CD14-positive monocyte (primary cell): ENCODE data around the gene ALDH1L2. TPM values are rescaled to one million over a fixed set of nuclear protein-coding genes. Genes with fewer than 3 reads are reported as not detected.
A peak's percentile ranks its signal among the peaks of the same experiment; 100 is the strongest.

Experiments
- DNase-seq, 3 donors: peaks; one replicate each; pipeline ENCODE4 v3.0.0-alpha.2; 2011 to 2022
- H2AFZ ChIP-seq: 2 replicates; pipeline ENCODE4 v1.6.0; 2012; ENCODE audit warnings: mild to moderate bottlenecking, low read depth, low read length, inconsistent platforms; ENCODE audit not compliant: insufficient read depth, poor library complexity, severe bottlenecking
- H3K27ac ChIP-seq, 2 donors: 1 replicate in 1 of 2; 2 replicates in 1 of 2; pipeline ENCODE4 v1.5.1; 2012 to 2013; ENCODE audit warnings: low read length in 2 of 2, control low read depth in 1 of 2, inconsistent platforms in 1 of 2, low read depth in 1 of 2, mild to moderate bottlenecking in 1 of 2
- H3K27me3 ChIP-seq, 2 donors: one replicate each; pipeline versions ENCODE4 v1.6.0 to v1.6.1; 2011 to 2013; ENCODE audit warnings: low read length in 2 of 2; ENCODE audit not compliant: control insufficient read depth in 2 of 2, insufficient read depth in 2 of 2
- H3K36me3 ChIP-seq, 2 donors: replicated peaks in 1 of 2; 1 replicate in 1 of 2; 2 replicates in 1 of 2; pipeline versions ENCODE4 v1.5.1 to v1.6.1; 2012 to 2013; ENCODE audit warnings: low read length in 2 of 2, control low read depth in 1 of 2, inconsistent platforms in 1 of 2, mild to moderate bottlenecking in 1 of 2; ENCODE audit not compliant: insufficient read depth in 2 of 2, control insufficient read depth in 1 of 2
- H3K4me1 ChIP-seq, 2 donors: 1 replicate in 1 of 2; 2 replicates in 1 of 2; pipeline versions ENCODE4 v1.5.1 to v1.6.1; 2012 to 2013; ENCODE audit warnings: low read length in 2 of 2, control low read depth in 1 of 2, inconsistent platforms in 1 of 2, mild to moderate bottlenecking in 1 of 2, moderate library complexity in 1 of 2; ENCODE audit not compliant: insufficient read depth in 2 of 2, control insufficient read depth in 1 of 2
- H3K4me2 ChIP-seq: replicated peaks from 2 replicates; pipeline ENCODE3; 2012; ENCODE audit warnings: low read length, moderate library complexity, mild to moderate bottlenecking; ENCODE audit not compliant: poor library complexity, severe bottlenecking; ENCODE audit errors: extremely low read depth
- H3K4me3 ChIP-seq, 3 experiments: fragments of 200-600 bp in 1 of 3; sonication (generic) in 1 of 3; replicated peaks in 1 of 3; 1 replicate in 2 of 3; 2 replicates in 1 of 3; pipeline ENCODE4 v1.5.1; 2011 to 2013; ENCODE audit warnings: low read length in 3 of 3, mild to moderate bottlenecking in 3 of 3, control low read depth in 2 of 3, low read depth in 2 of 3, inconsistent platforms in 1 of 3, moderate library complexity in 1 of 3
- H3K79me2 ChIP-seq: 2 replicates; pipeline ENCODE4 v1.6.0; 2012; ENCODE audit warnings: mild to moderate bottlenecking, control low read depth, inconsistent platforms, low read length, moderate library complexity; ENCODE audit not compliant: insufficient read depth
- H3K9ac ChIP-seq: 2 replicates; pipeline ENCODE4 v1.6.0; 2017; ENCODE audit warnings: low read length, mild to moderate bottlenecking; ENCODE audit not compliant: insufficient read depth, poor library complexity, severe bottlenecking
- H3K9me3 ChIP-seq, 2 donors: replicated peaks in 1 of 2; 1 replicate in 1 of 2; 2 replicates in 1 of 2; pipeline versions ENCODE4 v1.5.1 to v1.6.1; 2012 to 2013; ENCODE audit warnings: low read length in 2 of 2, control low read depth in 1 of 2; ENCODE audit not compliant: control insufficient read depth in 1 of 2, insufficient read depth in 1 of 2
- H4K20me1 ChIP-seq: 2 replicates; pipeline ENCODE4 v1.6.0; 2012; ENCODE audit warnings: mild to moderate bottlenecking, low read length, control low read depth, moderate library complexity; ENCODE audit not compliant: insufficient read depth
- H3K27ac Mint-ChIP-seq, 7 donors: one replicate each; pipeline ENCODE4 v1.8.0; 2020; ENCODE audit warnings: mild to moderate bottlenecking in 7 of 7, mixed read lengths in 7 of 7, moderate library complexity in 6 of 7, inconsistent platforms in 2 of 7
- H3K27me3 Mint-ChIP-seq, 3 donors: one replicate each; pipeline ENCODE4 v1.8.0; 2021 to 2022; ENCODE audit warnings: low read depth in 3 of 3, mild to moderate bottlenecking in 3 of 3, mixed read lengths in 3 of 3, moderate library complexity in 3 of 3, inconsistent platforms in 1 of 3
- H3K36me3 Mint-ChIP-seq, 2 donors: one replicate each; pipeline ENCODE4 v1.8.0; 2020; ENCODE audit warnings: mixed read lengths in 2 of 2, inconsistent platforms in 1 of 2, mild to moderate bottlenecking in 1 of 2
- H3K4me1 Mint-ChIP-seq: one replicate; pipeline ENCODE4 v1.8.0; 2020; ENCODE audit warnings: mild to moderate bottlenecking, mixed read lengths
- H3K4me3 Mint-ChIP-seq, 2 donors: one replicate each; pipeline ENCODE4 v1.8.0; 2020; ENCODE audit warnings: mild to moderate bottlenecking in 2 of 2, mixed read lengths in 2 of 2, moderate library complexity in 1 of 2
- H3K9me3 Mint-ChIP-seq, 7 donors: one replicate each; pipeline ENCODE4 v1.8.0; 2020 to 2022; ENCODE audit warnings: mixed read lengths in 7 of 7, mild to moderate bottlenecking in 6 of 7, moderate library complexity in 6 of 7, inconsistent platforms in 2 of 7
- WGBS: methylation state at CpG from one replicate; pipeline ENCODE4 v1.1.5; 2013; ENCODE audit warnings: missing lambda C conversion rate; ENCODE audit not compliant: insufficient coverage; 5-methylcytosine and 5-hydroxymethylcytosine counted together
- intact Hi-C, 2 donors: fragments of 100-400 bp; cut with micrococcal nuclease; formaldehyde crosslinking; loops; one replicate each; pipeline versions ENCODE4 v1.15.0 to v1.15.1; 2023
- polyA plus RNA-seq, 3 donors: library from polyadenylated mRNA; depleted of rRNA in 1 of 3; unstranded in 2 of 3; stranded (reverse) in 1 of 3; fragments of 300-500 nt in 2 of 3; fragments of >200 nt in 1 of 3; fragmentation: Illumina TruSeq in 2 of 3; gene quantifications; 1 replicate in 2 of 3; 2 replicates in 1 of 3; pipeline ENCODE4 v1.2.3, GENCODE V29; 2012 to 2021
- TF ChIP-seq, protein P1 (sequence below): fragments of 200-600 bp; IDR thresholded peaks from one replicate; pipeline ENCODE4 v1.8.0; 2022; ENCODE audit warnings: antibody characterized with exemption, mild to moderate bottlenecking

ALDH1L2 gene
- polyA plus RNA-seq, 3 donors, result 0.03 to 0.20 TPM; not detected in 1

DNA sequence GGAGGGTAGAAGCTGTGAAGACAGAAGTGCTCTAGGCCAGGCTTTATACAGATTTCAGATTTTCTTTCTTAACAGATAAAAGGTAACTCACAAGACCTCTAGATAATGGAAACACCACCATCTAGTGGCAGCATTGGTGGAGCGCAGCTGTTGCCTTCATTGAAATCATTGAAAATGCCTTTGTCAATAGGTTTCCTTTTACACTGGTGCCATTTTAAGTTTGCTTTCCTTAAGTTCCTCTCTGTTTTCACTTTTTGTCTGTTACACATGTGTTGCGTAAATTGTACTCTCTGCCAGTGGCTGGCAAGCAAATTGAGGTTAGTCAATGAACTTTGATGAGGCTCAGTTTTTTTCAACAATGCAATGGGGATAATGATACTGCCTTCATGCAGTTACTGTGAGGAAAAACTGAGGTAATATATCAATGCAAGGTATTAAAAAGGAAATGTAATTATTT, 31.1 kb downstream of the ALDH1L2 start:
- Mint-ChIP-seq H3K36me3 (peaks cover 3 to 17% of the 10 kb centered on the region in 2 donors), H3K27ac (peak overlapping the region in 4 of 7 donors; percentile 32 to 82 (median 54)), H3K9me3 (peaks cover 0 to 20% (median 9%) of the 10 kb centered on the region in 7 donors), H3K4me3 (no peak overlapping the region), H3K4me1 (peaks cover 22% of the 10 kb centered on the region), H3K27me3 (no peaks in the 10 kb centered on the region)
- TF ChIP-seq, protein P1, sequence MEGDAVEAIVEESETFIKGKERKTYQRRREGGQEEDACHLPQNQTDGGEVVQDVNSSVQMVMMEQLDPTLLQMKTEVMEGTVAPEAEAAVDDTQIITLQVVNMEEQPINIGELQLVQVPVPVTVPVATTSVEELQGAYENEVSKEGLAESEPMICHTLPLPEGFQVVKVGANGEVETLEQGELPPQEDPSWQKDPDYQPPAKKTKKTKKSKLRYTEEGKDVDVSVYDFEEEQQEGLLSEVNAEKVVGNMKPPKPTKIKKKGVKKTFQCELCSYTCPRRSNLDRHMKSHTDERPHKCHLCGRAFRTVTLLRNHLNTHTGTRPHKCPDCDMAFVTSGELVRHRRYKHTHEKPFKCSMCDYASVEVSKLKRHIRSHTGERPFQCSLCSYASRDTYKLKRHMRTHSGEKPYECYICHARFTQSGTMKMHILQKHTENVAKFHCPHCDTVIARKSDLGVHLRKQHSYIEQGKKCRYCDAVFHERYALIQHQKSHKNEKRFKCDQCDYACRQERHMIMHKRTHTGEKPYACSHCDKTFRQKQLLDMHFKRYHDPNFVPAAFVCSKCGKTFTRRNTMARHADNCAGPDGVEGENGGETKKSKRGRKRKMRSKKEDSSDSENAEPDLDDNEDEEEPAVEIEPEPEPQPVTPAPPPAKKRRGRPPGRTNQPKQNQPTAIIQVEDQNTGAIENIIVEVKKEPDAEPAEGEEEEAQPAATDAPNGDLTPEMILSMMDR, result peak; percentile 93
- H3K36me3 ChIP-seq, result no peaks in the 10 kb centered on the region
- no peaks in the 10 kb centered on the region for H3K9me3 ChIP-seq
- H3K27me3 ChIP-seq, result no peaks in the 10 kb centered on the region
- no peak overlapping the region for H3K27ac ChIP-seq
- DNase-seq, result peak; percentile 69 to 81 (median 75)
- H3K4me2 ChIP-seq, result no peak overlapping the region
- H3K79me2 ChIP-seq, result no peaks in the 10 kb centered on the region
- H4K20me1 ChIP-seq, result no peaks in the 10 kb centered on the region
- H3K4me3 ChIP-seq, result no peak overlapping the region
- H2AFZ ChIP-seq, result no peak overlapping the region
- no peak overlapping the region for H3K9ac ChIP-seq
- H3K4me1 ChIP-seq, result peaks cover 15 to 22% of the 10 kb centered on the region in 2 donors
- intact Hi-C loops, result loop anchor here (2.0 to 5.0 kb wide), 2 partner anchors 670 to 676 kb away; no protein-coding TSS in a partner anchor
- WGBS, result 0% methylated on average over 1 of the region's 2 CpGs

DNA sequence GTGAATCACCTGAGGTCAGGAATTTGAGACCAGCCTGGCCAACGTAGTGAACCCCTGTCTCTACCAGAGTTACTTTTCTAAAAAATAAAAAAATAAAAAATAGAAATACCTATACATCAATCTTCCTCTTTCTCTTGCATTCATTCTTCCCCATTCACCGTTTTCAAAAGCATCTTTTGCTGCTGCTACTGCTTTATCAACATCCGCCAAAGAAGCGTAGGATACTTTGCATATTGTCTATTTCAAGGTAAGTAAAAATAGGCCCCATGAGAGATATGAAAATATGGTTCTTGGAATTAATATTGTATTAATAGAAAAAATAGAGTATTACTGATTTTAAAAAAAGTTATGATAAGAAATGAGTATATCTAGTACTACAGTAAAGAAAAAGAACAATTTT, 32.3 kb downstream of the ALDH1L2 start:
- Mint-ChIP-seq H3K9me3 (peaks cover 3 to 18% (median 11%) of the 10 kb centered on the region in 7 donors), H3K27me3 (no peaks in the 10 kb centered on the region), H3K27ac (no peak overlapping the region), H3K36me3 (peaks cover 3 to 20% of the 10 kb centered on the region in 2 donors), H3K4me1 (peaks cover 10% of the 10 kb centered on the region), H3K4me3 (no peak overlapping the region)
- no peak overlapping the region for H3K4me3 ChIP-seq
- no peaks in the 10 kb centered on the region for H3K9me3 ChIP-seq
- no peak for DNase-seq
- no peak overlapping the region for H2AFZ ChIP-seq
- no peaks in the 10 kb centered on the region for H3K27me3 ChIP-seq
- H4K20me1 ChIP-seq, result no peaks in the 10 kb centered on the region
- no peak overlapping the region for H3K9ac ChIP-seq
- TF ChIP-seq, protein P1, result no peak
- peaks cover 6 to 10% of the 10 kb centered on the region in 2 donors for H3K4me1 ChIP-seq
- H3K36me3 ChIP-seq, result no peaks in the 10 kb centered on the region
- intact Hi-C loops, result loop anchor here (2.0 to 5.0 kb wide), 2 partner anchors 669 to 675 kb away; no protein-coding TSS in a partner anchor
- no peaks in the 10 kb centered on the region for H3K79me2 ChIP-seq
- H3K4me2 ChIP-seq, result no peak overlapping the region
- no CpG with 5 or more reads among the region's 4 CpGs for WGBS
- H3K27ac ChIP-seq, result no peak overlapping the region
